ENCODE data around the gene LRCH1.

The LRCH1 gene

GRCh38 chr13:46553886-46554858 lies 1.2 kb downstream of the LRCH1 start:
- Histone ChIP-seq H3K27ac (ENCODE audit: low read length) (peak overlapping the region; percentile 85), H3K36me3 (ENCODE audit: control insufficient read depth in 1 of 2, insufficient read depth in 2 of 2, low read length in 2 of 2) (no peaks in the 10 kb centered on the region), H3K4me1 (ENCODE audit: control insufficient read depth in 1 of 2, insufficient read depth in 2 of 2, low read length in 2 of 2) (peaks cover 9 to 18% of the 10 kb centered on the region in 2 donors), H3K27me3 (ENCODE audit: low read depth, low read length) (no peaks in the 10 kb centered on the region), H3K9me3 (ENCODE audit: control insufficient read depth in 1 of 2, low read length in 2 of 2) (no peaks in the 10 kb centered on the region), H3K4me3 (ENCODE audit: low read depth in 1 of 2, low read length in 2 of 2) (peak overlapping the region; percentile 78 to 95)

GRCh38 chr13:46554951-46555350 lies 2.0 kb downstream of the LRCH1 start:
- H3K27ac ChIP-seq (ENCODE audit: low read length): peak overlapping the region; percentile 85
- H3K9me3 ChIP-seq (ENCODE audit: control insufficient read depth in 1 of 2, low read length in 2 of 2): no peaks in the 10 kb centered on the region
- peak overlapping the region; percentile 78 to 95 for H3K4me3 ChIP-seq (ENCODE audit: low read depth in 1 of 2, low read length in 2 of 2)
- peaks cover 9 to 24% of the 10 kb centered on the region in 2 donors for H3K4me1 ChIP-seq (ENCODE audit: control insufficient read depth in 1 of 2, insufficient read depth in 2 of 2, low read length in 2 of 2)
- H3K36me3 ChIP-seq (ENCODE audit: control insufficient read depth in 1 of 2, insufficient read depth in 2 of 2, low read length in 2 of 2): no peaks in the 10 kb centered on the region
- no peaks in the 10 kb centered on the region for H3K27me3 ChIP-seq (ENCODE audit: low read depth, low read length)

GRCh38 chr13:46555722-46556417 lies 2.9 kb downstream of the LRCH1 start:
- Histone ChIP-seq H3K4me1 (ENCODE audit: control insufficient read depth in 1 of 2, insufficient read depth in 2 of 2, low read length in 2 of 2) (peaks cover 9 to 33% of the 10 kb centered on the region in 2 donors), H3K4me3 (ENCODE audit: low read depth in 1 of 2, low read length in 2 of 2) (peak overlapping the region in 1 of 2 donors; percentile 95), H3K27ac (ENCODE audit: low read length) (no peak overlapping the region)

GRCh38 chr13:46556418-46556779 lies 3.4 kb downstream of the LRCH1 start:
- H3K9me3 ChIP-seq (ENCODE audit: control insufficient read depth in 1 of 2, low read length in 2 of 2): no peaks in the 10 kb centered on the region
- peaks cover 9 to 35% of the 10 kb centered on the region in 2 donors for H3K4me1 ChIP-seq (ENCODE audit: control insufficient read depth in 1 of 2, insufficient read depth in 2 of 2, low read length in 2 of 2)
- H3K4me3 ChIP-seq (ENCODE audit: low read depth in 1 of 2, low read length in 2 of 2): no peak overlapping the region
- H3K27me3 ChIP-seq (ENCODE audit: low read depth, low read length): no peaks in the 10 kb centered on the region
- H3K27ac ChIP-seq (ENCODE audit: low read length): no peak overlapping the region
- no peaks in the 10 kb centered on the region for H3K36me3 ChIP-seq (ENCODE audit: control insufficient read depth in 1 of 2, insufficient read depth in 2 of 2, low read length in 2 of 2)

More at GRCh38 chr13:46555722-46556417, 2.9 kb downstream of the LRCH1 start:
- Histone ChIP-seq H3K9me3 (ENCODE audit: control insufficient read depth in 1 of 2, low read length in 2 of 2) (no peaks in the 10 kb centered on the region), H3K27me3 (ENCODE audit: low read depth, low read length) (no peaks in the 10 kb centered on the region), H3K36me3 (ENCODE audit: control insufficient read depth in 1 of 2, insufficient read depth in 2 of 2, low read length in 2 of 2) (no peaks in the 10 kb centered on the region)

GRCh38 chr13:46559272-46559805 lies 6.4 kb downstream of the LRCH1 start:
- no peaks in the 10 kb centered on the region for H3K27me3 ChIP-seq (ENCODE audit: low read depth, low read length)
- no peaks in the 10 kb centered on the region for H3K9me3 ChIP-seq (ENCODE audit: control insufficient read depth in 1 of 2, low read length in 2 of 2)
- H3K4me3 ChIP-seq (ENCODE audit: low read depth in 1 of 2, low read length in 2 of 2): no peak overlapping the region
- no peaks in the 10 kb centered on the region for H3K36me3 ChIP-seq (ENCODE audit: control insufficient read depth in 1 of 2, insufficient read depth in 2 of 2, low read length in 2 of 2)
- H3K27ac ChIP-seq (ENCODE audit: low read length): no peak overlapping the region
- H3K4me1 ChIP-seq (ENCODE audit: control insufficient read depth in 1 of 2, insufficient read depth in 2 of 2, low read length in 2 of 2): peaks cover 0 to 35% of the 10 kb centered on the region in 2 donors

- H3K4me3 ChIP-seq (ENCODE audit: low read depth in 1 of 2, low read length in 2 of 2): no peak overlapping the region
- no peaks in the 10 kb centered on the region for H3K36me3 ChIP-seq (ENCODE audit: control insufficient read depth in 1 of 2, insufficient read depth in 2 of 2, low read length in 2 of 2)
- peaks cover 0 to 31% of the 10 kb centered on the region in 2 donors for H3K4me1 ChIP-seq (ENCODE audit: control insufficient read depth in 1 of 2, insufficient read depth in 2 of 2, low read length in 2 of 2)
- no peaks in the 10 kb centered on the region for H3K27me3 ChIP-seq (ENCODE audit: low read depth, low read length)
- no peak overlapping the region for H3K27ac ChIP-seq (ENCODE audit: low read length)
- H3K9me3 ChIP-seq (ENCODE audit: control insufficient read depth in 1 of 2, low read length in 2 of 2): no peaks in the 10 kb centered on the region
Measured at GRCh38 chr13:46560778-46561177, 7.8 kb downstream of the LRCH1 start.

- H3K4me1 ChIP-seq (ENCODE audit: control insufficient read depth in 1 of 2, insufficient read depth in 2 of 2, low read length in 2 of 2): peaks cover 0 to 34% of the 10 kb centered on the region in 2 donors
- H3K27ac ChIP-seq (ENCODE audit: low read length): no peak overlapping the region
- no peaks in the 10 kb centered on the region for H3K9me3 ChIP-seq (ENCODE audit: control insufficient read depth in 1 of 2, low read length in 2 of 2)
- H3K4me3 ChIP-seq (ENCODE audit: low read depth in 1 of 2, low read length in 2 of 2): no peak overlapping the region
- H3K27me3 ChIP-seq (ENCODE audit: low read depth, low read length): no peaks in the 10 kb centered on the region
- no peaks in the 10 kb centered on the region for H3K36me3 ChIP-seq (ENCODE audit: control insufficient read depth in 1 of 2, insufficient read depth in 2 of 2, low read length in 2 of 2)
Measured at GRCh38 chr13:46561286-46561685, 8.3 kb downstream of the LRCH1 start.

GRCh38 chr13:46561691-46562090 lies 8.7 kb downstream of the LRCH1 start:
- Histone ChIP-seq H3K4me1 (ENCODE audit: control insufficient read depth in 1 of 2, insufficient read depth in 2 of 2, low read length in 2 of 2) (peaks cover 0 to 38% of the 10 kb centered on the region in 2 donors), H3K36me3 (ENCODE audit: control insufficient read depth in 1 of 2, insufficient read depth in 2 of 2, low read length in 2 of 2) (no peaks in the 10 kb centered on the region), H3K27ac (ENCODE audit: low read length) (no peak overlapping the region), H3K27me3 (ENCODE audit: low read depth, low read length) (no peaks in the 10 kb centered on the region), H3K4me3 (ENCODE audit: low read depth in 1 of 2, low read length in 2 of 2) (no peak overlapping the region), H3K9me3 (ENCODE audit: control insufficient read depth in 1 of 2, low read length in 2 of 2) (no peaks in the 10 kb centered on the region)

GRCh38 chr13:46562152-46562551 lies 9.2 kb downstream of the LRCH1 start:
- Histone ChIP-seq H3K4me3 (ENCODE audit: low read depth in 1 of 2, low read length in 2 of 2) (no peak overlapping the region), H3K27ac (ENCODE audit: low read length) (no peak overlapping the region), H3K9me3 (ENCODE audit: control insufficient read depth in 1 of 2, low read length in 2 of 2) (no peaks in the 10 kb centered on the region), H3K36me3 (ENCODE audit: control insufficient read depth in 1 of 2, insufficient read depth in 2 of 2, low read length in 2 of 2) (no peaks in the 10 kb centered on the region), H3K4me1 (ENCODE audit: control insufficient read depth in 1 of 2, insufficient read depth in 2 of 2, low read length in 2 of 2) (peaks cover 0 to 40% of the 10 kb centered on the region in 2 donors), H3K27me3 (ENCODE audit: low read depth, low read length) (no peaks in the 10 kb centered on the region)

- Histone ChIP-seq H3K9me3 (ENCODE audit: control insufficient read depth in 1 of 2, low read length in 2 of 2) (no peaks in the 10 kb centered on the region), H3K4me1 (ENCODE audit: control insufficient read depth in 1 of 2, insufficient read depth in 2 of 2, low read length in 2 of 2) (peaks cover 0 to 43% of the 10 kb centered on the region in 2 donors), H3K4me3 (ENCODE audit: low read depth in 1 of 2, low read length in 2 of 2) (no peak overlapping the region), H3K27me3 (ENCODE audit: low read depth, low read length) (no peaks in the 10 kb centered on the region), H3K27ac (ENCODE audit: low read length) (no peak overlapping the region), H3K36me3 (ENCODE audit: control insufficient read depth in 1 of 2, insufficient read depth in 2 of 2, low read length in 2 of 2) (no peaks in the 10 kb centered on the region)
Measured at GRCh38 chr13:46562581-46562980, 9.6 kb downstream of the LRCH1 start.

Measured in muscle layer of duodenum (tissue), 2 donors.